Activated CD4-positive, alpha-beta T cell treated with anti-CD3 and anti-CD28 coated beads, Interleukin-2, amount 50 U/mL, for 1 hour (primary cell): ENCODE measurements around the gene RPIA.
"Not testable (repeated sequence)": the region's sequence is repeated elsewhere in the genome, so short reads cannot be mapped to it uniquely, and the experiment has no call there.

Source experiments
- DNase-seq: peaks from one replicate; pipeline ENCODE4 v3.0.0-alpha.2; 2020

The RPIA gene

GRCh38 chr2:88795932-88796331 is 104.5 kb downstream of the RPIA start:
- not testable (repeated sequence) for DNase-seq

- not testable (repeated sequence) for DNase-seq
Observed at GRCh38 chr2:88796523-88796922, 105.0 kb downstream of the RPIA start.

- DNase-seq: not testable (repeated sequence)
Observed at GRCh38 chr2:88797164-88797563, 105.7 kb downstream of the RPIA start.
